Hepatocyte (in vitro differentiated cells): ENCODE data around the gene WDR31. TPM values are rescaled to one million over a fixed set of nuclear protein-coding genes. Genes with fewer than 3 reads are reported as not detected.

ENCODE experiments used
- DNase-seq: peaks from one replicate; pipeline ENCODE4 v3.0.0-alpha.2; 2016; ENCODE audit warnings: low spot score
- H2AFZ ChIP-seq: fragments of 200-600 bp; sonication (generic); 2 replicates; pipeline ENCODE4 v1.6.0; 2016; ENCODE audit warnings: antibody characterized with exemption, mild to moderate bottlenecking
- H3K27ac ChIP-seq: fragments of 200-600 bp; sonication (generic); 2 replicates; pipeline ENCODE4 v1.5.1; 2016; ENCODE audit warnings: mild to moderate bottlenecking
- H3K27me3 ChIP-seq: fragments of 200-600 bp; sonication (generic); 2 replicates; pipeline ENCODE4 v1.6.1; 2016
- H3K36me3 ChIP-seq: fragments of 200-600 bp; sonication (generic); replicated peaks from 2 replicates; pipeline ENCODE4 v1.5.1; 2016; ENCODE audit warnings: low read depth; ENCODE audit not compliant: insufficient read depth
- H3K4me1 ChIP-seq: fragments of 200-600 bp; sonication (generic); 2 replicates; pipeline ENCODE4 v1.5.1; 2016; ENCODE audit warnings: mild to moderate bottlenecking, moderate library complexity; ENCODE audit not compliant: insufficient read depth
- H3K4me2 ChIP-seq: fragments of 200-600 bp; sonication (generic); 2 replicates; pipeline ENCODE4 v1.6.0; 2016
- H3K4me3 ChIP-seq: fragments of 200-600 bp; sonication (generic); 2 replicates; pipeline ENCODE4 v1.5.1; 2016; ENCODE audit warnings: mild to moderate bottlenecking
- H3K79me2 ChIP-seq: fragments of 200-600 bp; sonication (generic); 2 replicates; pipeline ENCODE4 v1.6.0; 2017; ENCODE audit warnings: mild to moderate bottlenecking
- H3K9me2 ChIP-seq: fragments of 200-600 bp; sonication (generic); replicated peaks from 2 replicates; pipeline ENCODE4 v1.6.0; 2017; ENCODE audit warnings: mild to moderate bottlenecking; ENCODE audit not compliant: insufficient read depth
- H3K9me3 ChIP-seq: fragments of 200-600 bp; sonication (generic); 2 replicates; pipeline ENCODE4 v1.5.1; 2016; ENCODE audit warnings: low read depth, mild to moderate bottlenecking
- H4K20me1 ChIP-seq: fragments of 200-600 bp; sonication (generic); 2 replicates; pipeline ENCODE4 v1.6.0; 2016; ENCODE audit warnings: mild to moderate bottlenecking; ENCODE audit not compliant: insufficient read depth, poor library complexity, severe bottlenecking
- CTCF ChIP-seq: fragments of 200-600 bp; sonication (generic); IDR thresholded peaks from 2 replicates; pipeline ENCODE4 v1.5.1; 2016; ENCODE audit warnings: antibody characterized with exemption, mild to moderate bottlenecking; ENCODE audit not compliant: poor library complexity
- EZH2 ChIP-seq: fragments of 200-600 bp; sonication (generic); IDR thresholded peaks from 2 replicates; pipeline ENCODE4 v1.6.1; 2016; ENCODE audit warnings: antibody characterized with exemption, mild to moderate bottlenecking, borderline replicate concordance
- EZH2phosphoT487 ChIP-seq: fragments of 200-600 bp; sonication (generic); IDR thresholded peaks from one replicate; pipeline ENCODE4 v1.6.1; 2018; ENCODE audit warnings: antibody characterized with exemption, mild to moderate bottlenecking, low read depth, moderate library complexity; ENCODE audit not compliant: unreplicated experiment, severe bottlenecking
- WGBS: methylation state at CpG from one replicate; pipeline ENCODE4 v1.1.6; 2016; ENCODE audit warnings: low lambda C conversion rate; ENCODE audit errors: missing lambda C conversion rate; 5-methylcytosine and 5-hydroxymethylcytosine counted together
- polyA plus RNA-seq: library from polyadenylated mRNA; unstranded; fragments of >200 nt; fragmentation: Nextera tagmentation; extraction: Ambion mirVana; gene quantifications from 2 replicates; pipeline ENCODE4 v1.2.1, GENCODE V29; 2016
- total RNA-seq: library from RNA; depleted of rRNA; stranded (reverse); fragments of >200 nt; gene quantifications from 2 replicates; pipeline ENCODE4 v1.2.3, GENCODE V29; 2014

Gene WDR31
- total and polyA plus RNA-seq, 2 experiments from 2014 or later, result 1.3 to 1.4 TPM

DNA sequence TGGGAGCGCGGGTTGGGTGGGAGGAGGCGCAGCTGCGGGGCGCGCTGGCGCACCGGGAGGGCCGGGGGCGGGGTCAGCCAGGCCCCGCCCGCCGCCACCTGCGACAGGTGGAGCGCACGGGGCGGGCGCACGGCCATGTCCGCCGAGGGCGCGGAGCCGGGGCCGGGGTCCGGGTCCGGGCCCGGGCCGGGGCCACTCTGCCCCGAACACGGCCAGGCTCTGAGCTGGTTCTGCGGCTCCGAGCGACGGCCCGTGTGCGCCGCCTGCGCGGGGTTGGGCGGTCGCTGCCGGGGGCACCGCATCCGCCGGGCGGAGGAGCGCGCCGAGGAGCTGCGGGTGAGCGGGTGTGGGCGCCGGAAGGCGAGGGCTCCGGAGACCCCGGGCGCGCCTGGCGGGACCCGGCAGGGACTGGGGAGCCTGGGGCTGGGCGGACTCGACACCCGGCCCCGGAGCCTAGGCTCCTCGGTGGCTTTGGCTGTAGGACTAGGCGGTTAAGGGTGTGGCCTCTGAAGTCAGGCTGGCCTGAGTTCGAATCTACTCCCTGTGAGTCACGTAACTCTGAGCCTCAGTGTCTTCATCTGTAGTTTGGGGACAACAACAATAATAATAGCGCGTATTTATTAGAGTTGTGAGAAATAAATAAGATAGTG, 9.5 kb upstream of the WDR31 start, which contains the start of gene BSPRY:
BSPRY (plus strand) TSS at position 97 of the 650 bp plus-strand sequence; CDS start at position 136, 39 bp downstream.
- Histone ChIP-seq H3K27me3 (peaks cover 20% of the 10 kb centered on the region), H3K27ac (no peak within 1 kb of the TSS), H3K79me2 (no peaks in the 10 kb centered on the region), H3K4me3 (peak within 1 kb of the TSS; percentile 58), H2AFZ (peak within 1 kb of the TSS; percentile 63), H3K9me2 (no peaks in the 10 kb centered on the region), H4K20me1 (no peaks in the 10 kb centered on the region), H3K9me3 (no peaks in the 10 kb centered on the region), H3K4me1 (peaks cover 9% of the 10 kb centered on the region), H3K4me2 (peak within 1 kb of the TSS; percentile 92), H3K36me3 (no peaks in the 10 kb centered on the region)
- TF ChIP-seq CTCF, result no peak
- TF ChIP-seq EZH2, result peak; percentile 44
- DNase-seq, result peak; percentile 77
- 3% methylated on average over 38 of the region's 71 CpGs for WGBS

GRCh38 chr9:113349066-113349444, 9.0 kb upstream of the WDR31 start:
- no peaks in the 10 kb centered on the region for H4K20me1 ChIP-seq
- peaks cover 20% of the 10 kb centered on the region for H3K27me3 ChIP-seq
- WGBS, result 14% methylated on average over 13 of the region's 13 CpGs
- H3K27ac ChIP-seq, result no peak overlapping the region
- peak overlapping the region; percentile 44 for H2AFZ ChIP-seq
- DNase-seq, result no peak
- H3K36me3 ChIP-seq, result no peaks in the 10 kb centered on the region
- H3K4me1 ChIP-seq, result peaks cover 9% of the 10 kb centered on the region
- peak overlapping the region; percentile 58 for H3K4me3 ChIP-seq
- H3K9me2 ChIP-seq, result no peaks in the 10 kb centered on the region
- H3K9me3 ChIP-seq, result no peaks in the 10 kb centered on the region
- TF ChIP-seq EZH2 (peak; percentile 37), CTCF (no peak)
- peak overlapping the region; percentile 92 for H3K4me2 ChIP-seq
- no peaks in the 10 kb centered on the region for H3K79me2 ChIP-seq

- H3K9me3 ChIP-seq, result no peaks in the 10 kb centered on the region
- H3K27ac ChIP-seq, result no peak overlapping the region
- H3K79me2 ChIP-seq, result no peaks in the 10 kb centered on the region
- no peaks in the 10 kb centered on the region for H3K9me2 ChIP-seq
- H3K36me3 ChIP-seq, result no peaks in the 10 kb centered on the region
- DNase-seq, result no peak
- H3K4me2 ChIP-seq, result no peak overlapping the region
- no peaks in the 10 kb centered on the region for H4K20me1 ChIP-seq
- no peak for TF ChIP-seq CTCF
- no peak for TF ChIP-seq EZH2
- TF ChIP-seq EZH2phosphoT487, result no peak
- no peak overlapping the region for H2AFZ ChIP-seq
- H3K27me3 ChIP-seq, result peaks cover 20% of the 10 kb centered on the region
- 97% methylated on average over 3 of the region's 3 CpGs for WGBS
- peaks cover 9% of the 10 kb centered on the region for H3K4me1 ChIP-seq
- H3K4me3 ChIP-seq, result no peak overlapping the region
Measured at GRCh38 chr9:113348437-113348836, 8.4 kb upstream of the WDR31 start.

GRCh38 chr9:113345671-113346070, 5.6 kb upstream of the WDR31 start:
- Histone ChIP-seq H3K27me3 (peaks cover 13% of the 10 kb centered on the region), H3K4me3 (no peak overlapping the region), H3K4me2 (no peak overlapping the region), H4K20me1 (no peaks in the 10 kb centered on the region), H3K36me3 (no peaks in the 10 kb centered on the region), H3K79me2 (no peaks in the 10 kb centered on the region), H3K4me1 (peaks cover 9% of the 10 kb centered on the region), H3K9me2 (no peaks in the 10 kb centered on the region), H2AFZ (no peak overlapping the region), H3K27ac (no peak overlapping the region), H3K9me3 (no peaks in the 10 kb centered on the region)
- no peak for DNase-seq
- WGBS, result 48% methylated on average over 1 of the region's 1 CpG
- TF ChIP-seq EZH2phosphoT487 (no peak), CTCF (no peak), EZH2 (no peak)
